HG02798 (cell line): Measurements from ENCODE around the gene SLC22A12.

ENCODE experiments used
- ATAC-seq: cut with Tn5 transposase; IDR thresholded peaks from one replicate; pipeline ENCODE4 v1.9.1; 2021; ENCODE audit warnings: mild to moderate bottlenecking; ENCODE audit not compliant: unreplicated experiment, poor library complexity

The SLC22A12 gene

DNA sequence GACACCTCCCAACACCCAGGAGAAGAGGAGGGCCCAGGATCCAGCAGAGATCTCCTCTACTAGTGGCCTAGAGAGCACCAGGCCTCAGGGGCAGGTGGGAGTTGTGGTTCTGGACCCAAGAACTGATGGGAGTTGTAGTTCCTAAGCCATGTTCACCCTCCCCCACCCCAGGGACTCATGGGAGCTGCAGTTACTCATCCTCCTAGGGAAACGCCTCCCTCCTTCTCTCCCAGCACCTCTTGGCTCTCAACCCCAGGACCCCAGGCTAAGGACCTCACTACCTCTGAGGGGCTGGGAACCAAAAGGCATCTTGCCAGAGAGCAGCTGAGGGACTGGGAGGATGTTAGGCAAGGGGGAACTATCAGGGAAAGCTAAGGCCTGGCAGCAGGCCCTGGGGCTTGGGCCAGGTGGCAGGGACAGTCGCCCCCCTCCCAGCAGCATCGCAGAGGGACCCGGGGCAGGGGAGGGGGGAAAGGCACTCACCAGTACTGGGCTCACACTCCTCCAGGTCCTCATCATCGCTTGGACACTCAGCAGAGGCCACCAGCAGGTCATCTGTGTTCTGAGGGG is 28.9 kb downstream of the SLC22A12 start:
- ATAC-seq = no peak

GRCh38 chr11:64620381-64620971 is 29.5 kb downstream of the SLC22A12 start:
- no peak for ATAC-seq

GRCh38 chr11:64621283-64622019 is 30.4 kb downstream of the SLC22A12 start:
- ATAC-seq = no peak

DNA sequence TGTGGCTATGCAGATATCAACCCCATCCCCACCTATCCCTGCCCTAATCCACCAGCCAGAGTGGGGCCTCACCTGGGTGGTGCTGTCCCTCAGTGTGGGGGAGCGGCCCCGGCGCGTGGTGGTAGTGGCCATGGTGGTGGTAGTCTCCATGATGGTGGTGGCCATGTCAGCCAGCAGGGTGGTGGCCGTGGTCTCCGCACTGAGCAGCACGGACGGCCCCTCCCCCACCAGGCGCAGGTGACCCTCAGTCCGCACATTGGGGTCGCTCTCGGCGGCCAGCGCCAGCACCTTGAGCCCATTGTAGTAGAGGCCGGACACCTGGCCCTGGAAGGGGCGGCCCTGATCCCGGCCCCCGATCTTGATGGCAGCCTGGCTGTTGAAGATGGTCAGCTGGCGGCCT is 31.7 kb downstream of the SLC22A12 start:
- ATAC-seq = no peak

DNA sequence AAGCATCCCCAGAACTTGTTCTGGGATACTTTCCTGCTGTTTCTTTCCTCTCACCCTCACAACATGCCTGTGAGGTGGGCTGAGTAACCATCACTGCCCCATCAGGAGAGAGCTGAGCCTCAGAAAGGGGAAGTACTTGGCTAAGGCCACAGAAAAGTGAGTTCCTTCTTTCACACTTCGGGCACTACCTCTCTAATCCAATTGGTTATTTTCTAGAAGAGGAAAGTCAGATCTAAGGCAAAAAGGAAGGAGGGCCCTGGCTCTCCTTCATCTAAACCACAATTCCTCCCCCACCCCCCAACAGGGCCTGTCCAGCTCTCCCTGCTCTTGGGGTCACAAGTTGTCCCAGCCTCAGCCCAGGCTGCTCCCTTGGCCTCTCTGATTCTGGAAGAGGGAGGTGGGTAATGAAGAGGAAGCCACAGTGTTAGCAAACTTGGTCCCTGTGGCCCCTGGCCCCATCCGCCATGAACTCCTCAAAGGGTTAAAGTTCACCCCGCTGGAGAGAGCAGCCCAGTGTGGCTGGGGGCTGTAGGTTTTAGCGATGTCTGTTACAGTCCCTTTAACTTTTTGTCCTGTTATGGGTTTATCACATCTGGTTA is 34.0 kb downstream of the SLC22A12 start:
- ATAC-seq = no peak

DNA sequence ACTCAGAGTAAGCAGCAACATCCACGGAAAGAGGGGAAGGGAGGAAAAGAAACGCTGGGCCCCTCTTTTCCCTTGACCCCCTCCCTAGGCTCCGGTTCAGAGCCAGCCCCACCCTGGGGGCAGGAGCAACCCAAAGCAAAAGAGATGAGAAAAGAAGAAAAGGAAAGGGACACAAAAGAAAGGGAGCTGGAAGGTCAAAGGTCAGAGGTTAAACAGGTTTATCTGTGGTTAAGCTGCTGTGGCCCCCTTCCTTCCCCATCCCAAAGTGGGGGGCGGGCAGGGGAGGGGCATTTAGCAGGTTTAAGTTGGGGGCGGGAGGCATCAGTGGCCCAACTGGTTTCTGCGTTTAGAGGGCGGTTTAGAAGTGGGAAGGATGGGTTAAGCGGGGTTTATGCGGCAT is 35.6 kb downstream of the SLC22A12 start:
- ATAC-seq = no peak

DNA sequence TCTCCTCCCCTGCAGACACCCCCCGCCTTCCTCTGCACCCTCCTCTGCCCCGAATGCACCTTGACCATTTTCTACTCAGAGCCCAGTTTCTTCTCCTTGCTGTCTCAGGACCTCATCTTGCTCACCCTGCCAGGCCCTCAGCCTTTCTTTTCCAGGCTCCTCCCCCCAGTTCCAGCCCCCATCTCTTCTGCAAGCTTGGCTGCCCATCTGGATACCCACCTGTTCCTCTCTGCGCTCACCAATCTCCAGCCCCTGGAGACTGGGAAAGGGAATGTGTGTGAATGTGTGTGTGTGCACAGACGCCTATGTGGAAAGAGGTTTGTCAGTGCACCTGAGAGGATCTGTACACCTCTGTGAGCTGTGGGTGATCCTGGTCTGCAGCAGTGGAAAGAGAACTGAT is 36.4 kb downstream of the SLC22A12 start:
- ATAC-seq = no peak

GRCh38 chr11:64628596-64628995 is 37.6 kb downstream of the SLC22A12 start:
- no peak for ATAC-seq

DNA sequence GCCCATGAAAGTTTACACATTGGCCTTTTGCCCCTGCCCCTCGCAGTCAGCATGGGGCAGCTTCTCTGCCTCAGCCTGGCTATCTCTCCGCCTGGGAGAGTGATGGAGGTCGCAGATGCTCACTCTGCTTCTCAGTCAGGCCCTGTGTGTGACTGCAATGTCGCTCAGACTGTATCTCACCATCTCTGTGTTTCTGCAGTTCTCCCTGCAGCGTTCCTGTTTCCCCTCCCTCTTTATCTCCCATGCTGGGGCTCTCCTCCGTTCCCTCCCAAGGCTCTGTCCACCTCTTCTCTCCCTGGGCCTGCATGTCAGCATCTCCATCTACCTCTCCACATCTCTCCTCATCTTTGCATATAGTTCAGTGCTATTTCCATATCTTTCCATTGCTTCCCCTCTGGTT is 38.1 kb downstream of the SLC22A12 start:
- ATAC-seq = no peak

DNA sequence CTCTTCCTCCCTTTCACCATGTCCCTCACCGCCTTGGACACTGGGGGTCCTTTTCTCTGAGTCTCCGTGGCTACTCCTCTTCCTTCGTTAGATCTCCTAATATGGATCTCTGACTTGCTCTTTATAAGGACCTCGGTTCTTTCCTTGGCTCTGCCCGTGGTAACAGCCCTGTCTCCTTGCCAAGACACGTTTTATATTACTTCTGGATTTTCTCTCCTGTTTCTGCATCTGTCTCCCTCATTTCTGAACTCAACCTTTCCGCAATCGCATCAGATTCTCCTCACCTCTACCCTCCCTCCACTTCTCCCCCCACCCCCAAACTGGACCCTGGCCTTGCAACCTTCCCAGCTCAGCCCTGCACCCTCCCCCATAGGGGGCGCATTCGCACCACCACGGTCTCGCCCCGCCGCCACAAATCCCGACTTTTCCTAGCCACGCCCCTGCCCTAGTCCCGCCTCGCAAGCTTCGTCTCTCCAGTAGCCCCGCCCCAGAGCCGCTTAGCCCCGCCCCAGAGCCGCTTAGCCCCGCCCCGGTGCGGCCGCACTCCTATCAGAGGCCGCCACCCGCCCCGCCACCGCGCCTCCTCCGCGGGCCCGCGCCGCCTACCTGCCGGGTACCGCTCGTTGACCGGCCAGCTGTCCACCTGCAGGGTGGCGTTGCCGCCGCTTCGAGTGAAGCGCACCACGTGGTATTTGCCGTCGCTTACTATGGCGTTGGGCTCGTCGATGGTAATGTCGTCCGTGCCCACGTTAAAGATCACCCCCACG is 39.0 kb downstream of the SLC22A12 start:
- ATAC-seq = no peak

- ATAC-seq = no peak
Observed at GRCh38 chr11:64631675-64632074, 40.7 kb downstream of the SLC22A12 start.

- ATAC-seq = no peak
Observed at GRCh38 chr11:64632237-64632636, 41.2 kb downstream of the SLC22A12 start.

GRCh38 chr11:64632654-64633053 is 41.6 kb downstream of the SLC22A12 start:
- ATAC-seq = no peak

DNA sequence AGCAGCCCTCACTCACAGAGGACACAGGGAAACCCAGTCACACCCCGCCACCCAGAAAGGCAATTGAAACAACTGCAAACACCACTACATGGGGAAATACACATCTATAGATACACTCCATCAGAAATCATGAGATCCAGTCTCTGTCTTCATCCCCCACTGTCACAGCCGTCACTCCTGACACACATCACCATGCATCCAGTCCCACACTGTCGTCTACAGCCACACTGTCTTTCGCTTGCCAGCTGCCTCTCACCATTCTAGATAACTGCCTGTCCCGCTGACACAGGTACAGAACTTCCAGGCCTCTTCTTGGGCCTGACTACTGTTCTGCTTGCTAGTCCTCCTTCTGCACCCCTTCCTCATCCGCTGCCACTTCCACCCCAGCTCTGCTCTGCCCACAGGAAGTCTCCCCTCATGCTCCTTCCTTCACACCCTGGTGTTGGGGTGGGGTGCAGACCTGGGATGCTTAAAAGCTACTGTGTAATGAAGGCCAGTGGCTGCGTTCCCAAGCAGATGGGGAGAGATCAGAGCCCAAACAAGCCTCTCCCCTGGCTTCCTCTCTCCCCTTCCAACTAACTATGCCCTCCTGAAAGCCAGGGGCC is 42.6 kb downstream of the SLC22A12 start:
- ATAC-seq = no peak

- no peak for ATAC-seq
Observed at GRCh38 chr11:64637334-64638017, 46.5 kb downstream of the SLC22A12 start.

- ATAC-seq = no peak
Observed at GRCh38 chr11:64638018-64638665, 47.1 kb downstream of the SLC22A12 start.

DNA sequence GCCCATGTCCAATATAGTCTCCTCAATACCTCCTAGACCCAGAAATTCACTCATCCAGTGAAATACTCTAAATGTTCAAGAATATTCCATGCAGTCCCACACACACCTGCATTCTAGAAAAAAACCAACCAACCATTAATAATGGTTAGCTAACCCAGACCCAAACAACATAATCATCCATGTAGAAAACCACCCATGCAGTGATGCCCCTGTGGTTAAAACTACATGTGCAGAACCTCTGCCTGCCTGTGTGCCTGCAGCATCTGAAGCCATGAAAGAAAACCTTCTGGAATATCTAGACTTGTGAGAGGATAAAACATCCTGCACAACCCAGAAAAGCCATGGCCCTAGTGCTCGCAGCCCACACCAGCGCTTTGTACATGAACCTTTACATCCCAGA is 47.8 kb downstream of the SLC22A12 start:
- no peak for ATAC-seq

- no peak for ATAC-seq
Observed at GRCh38 chr11:64639885-64640284, 48.9 kb downstream of the SLC22A12 start.
